H1 (cell line): ENCODE data around the gene UNC119B. TPM values are rescaled to one million over a fixed set of nuclear protein-coding genes. Genes with fewer than 3 reads are reported as not detected.
A peak's percentile ranks its signal among the peaks of the same experiment; 100 is the strongest.
"Not testable (repeated sequence)": the region's sequence is repeated elsewhere in the genome, so short reads cannot be mapped to it uniquely, and the experiment has no call there.

ENCODE experiments used
- CTCF ChIA-PET: fragments of 300-600 bp; sonication (Branson Sonifier 250); formaldehyde crosslinking; loops from one replicate; lab custom pipeline; 2021; ENCODE audit not compliant: partially characterized antibody; lab: Charles Lee
- POLR2A ChIA-PET: fragments of 300-600 bp; sonication (Branson Sonifier 250); formaldehyde crosslinking; loops from one replicate; lab custom pipeline; 2021; ENCODE audit warnings: inconsistent platforms; ENCODE audit not compliant: partially characterized antibody; lab: Charles Lee
- DNase-seq, 2 experiments: peaks; one replicate each; pipeline versions ENCODE4 v3.0.0 to v3.0.0-alpha.2; 2010 to 2022; ENCODE audit warnings: low spot score in 2 of 2, low read depth in 1 of 2, mixed read lengths in 1 of 2
- FAIRE-seq: peaks from 2 replicates; lab custom pipeline; 2011; peaks lifted over from hg19 to GRCh38; lab: Jason Lieb, UNC
- H2AFZ ChIP-seq: 2 replicates; pipeline ENCODE4 v1.8.1; 2012; ENCODE audit warnings: low read length, inconsistent platforms
- H2AK5ac ChIP-seq: 2 replicates; pipeline ENCODE4 v1.6.1; 2013; ENCODE audit warnings: low read depth, low read length
- H2BK120ac ChIP-seq: replicated peaks from 2 replicates; pipeline ENCODE3; 2013; ENCODE audit warnings: low read depth, low read length, inconsistent platforms
- H2BK12ac ChIP-seq: 2 replicates; pipeline ENCODE4 v1.6.1; 2013; ENCODE audit warnings: low read depth, low read length
- H2BK15ac ChIP-seq: 2 replicates; pipeline ENCODE4 v1.6.1; 2013; ENCODE audit warnings: low read length
- H2BK20ac ChIP-seq: 2 replicates; pipeline ENCODE4 v1.6.1; 2013; ENCODE audit warnings: low read length
- H2BK5ac ChIP-seq: 2 replicates; pipeline ENCODE4 v1.6.1; 2013; ENCODE audit warnings: low read depth, low read length
- H3K14ac ChIP-seq: 2 replicates; pipeline ENCODE4 v1.6.1; 2013; ENCODE audit warnings: inconsistent platforms; ENCODE audit not compliant: insufficient read length
- H3K18ac ChIP-seq: 2 replicates; pipeline ENCODE4 v1.6.1; 2013; ENCODE audit warnings: low read length; ENCODE audit errors: extremely low read depth
- H3K23ac ChIP-seq: 2 replicates; pipeline ENCODE4 v1.6.1; 2013; ENCODE audit warnings: inconsistent platforms; ENCODE audit not compliant: insufficient read length
- H3K23me2 ChIP-seq: 2 replicates; pipeline ENCODE4 v1.6.1; 2013; ENCODE audit warnings: low read depth, low read length
- H3K27ac ChIP-seq: 2 replicates; pipeline ENCODE4 v1.6.1; 2011; ENCODE audit warnings: low read depth, low read length, inconsistent platforms
- H3K27me3 ChIP-seq, 4 experiments: replicated peaks in 1 of 4; 1 replicate in 1 of 4; 2 replicates in 3 of 4; pipeline versions ENCODE4 v1.6.1 to v1.8.1; 2011 to 2013; ENCODE audit warnings: low read length in 3 of 4, mild to moderate bottlenecking in 3 of 4, inconsistent platforms in 2 of 4, mixed read lengths in 2 of 4, moderate library complexity in 1 of 4; ENCODE audit not compliant: control insufficient read depth in 3 of 4, insufficient read depth in 3 of 4; ENCODE audit errors: extremely low read depth in 1 of 4
- H3K36me3 ChIP-seq, 4 experiments: 2 replicates each; pipeline versions ENCODE4 v1.6.1 to v1.8.1; 2011 to 2013; ENCODE audit warnings: mild to moderate bottlenecking in 4 of 4, low read length in 3 of 4, moderate library complexity in 2 of 4, control low read depth in 1 of 4, inconsistent platforms in 1 of 4; ENCODE audit not compliant: insufficient read depth in 4 of 4, control insufficient read depth in 2 of 4
- H3K4ac ChIP-seq: replicated peaks from 2 replicates; pipeline ENCODE3; 2013; ENCODE audit warnings: low read length, low read depth, mixed read lengths, inconsistent platforms; ENCODE audit not compliant: insufficient read length
- H3K4me1 ChIP-seq, 4 experiments: replicated peaks in 1 of 4; 1 replicate in 1 of 4; 2 replicates in 3 of 4; pipeline versions ENCODE4 v1.6.1 to v1.8.1; 2011 to 2013; ENCODE audit warnings: low read length in 3 of 4, inconsistent platforms in 2 of 4, mixed read lengths in 1 of 4; ENCODE audit not compliant: insufficient read depth in 4 of 4, control insufficient read depth in 3 of 4
- H3K4me2 ChIP-seq, 2 experiments: 2 replicates each; pipeline versions ENCODE4 v1.6.1 to v1.8.1; 2011 to 2013; ENCODE audit warnings: low read depth in 2 of 2, low read length in 2 of 2, control low read depth in 1 of 2, inconsistent platforms in 1 of 2, mild to moderate bottlenecking in 1 of 2; ENCODE audit not compliant: insufficient read depth in 1 of 2
- H3K4me3 ChIP-seq, 4 experiments: fragments of 200-600, 300-600 bp in 1 of 4; sonication (generic), shearing (Covaris generic), sonication (Bioruptor Twin) in 1 of 4; 2 replicates each; pipeline versions ENCODE4 v1.5.1 to v1.8.1; 2011 to 2016; ENCODE audit warnings: low read length in 4 of 4, low read depth in 3 of 4, control low read depth in 2 of 4, inconsistent platforms in 2 of 4, mild to moderate bottlenecking in 2 of 4, mixed read lengths in 1 of 4, moderate library complexity in 1 of 4; ENCODE audit not compliant: insufficient read depth in 2 of 4; ENCODE audit errors: extremely low read depth in 1 of 4
- H3K56ac ChIP-seq: replicated peaks from 2 replicates; pipeline ENCODE3; 2013; ENCODE audit warnings: low read depth, mild to moderate bottlenecking, mixed read lengths, low read length, inconsistent platforms; ENCODE audit not compliant: insufficient read length
- H3K79me1 ChIP-seq: 2 replicates; pipeline ENCODE4 v1.6.1; 2013; ENCODE audit warnings: low read depth, low read length, control low read depth
- H3K79me2 ChIP-seq, 2 experiments: 2 replicates each; pipeline versions ENCODE4 v1.6.1 to v1.8.1; 2012 to 2013; ENCODE audit warnings: low read length in 2 of 2, mild to moderate bottlenecking in 2 of 2, inconsistent platforms in 1 of 2; ENCODE audit not compliant: insufficient read depth in 2 of 2, control insufficient read depth in 1 of 2
- H3K9ac ChIP-seq, 4 experiments: replicated peaks in 1 of 4; 1 replicate in 1 of 4; 2 replicates in 3 of 4; pipeline versions ENCODE4 v1.6.1 to v1.8.1; 2011 to 2013; ENCODE audit warnings: low read depth in 3 of 4, low read length in 3 of 4, control low read depth in 2 of 4, mild to moderate bottlenecking in 2 of 4, moderate library complexity in 2 of 4, inconsistent platforms in 1 of 4; ENCODE audit errors: extremely low read depth in 1 of 4
- H3K9me3 ChIP-seq, 2 experiments: 2 replicates each; pipeline versions ENCODE4 v1.6.1 to v1.8.1; 2012 to 2013; ENCODE audit warnings: mild to moderate bottlenecking in 2 of 2, moderate library complexity in 2 of 2, control low read depth in 1 of 2, inconsistent platforms in 1 of 2, low read depth in 1 of 2, low read length in 1 of 2, mixed read lengths in 1 of 2; ENCODE audit not compliant: insufficient read depth in 2 of 2
- H4K20me1 ChIP-seq, 2 experiments: replicated peaks in 1 of 2; 2 replicates each; pipeline versions ENCODE3 to v1.8.1; 2011 to 2013; ENCODE audit warnings: inconsistent platforms in 2 of 2, low read length in 2 of 2, mild to moderate bottlenecking in 1 of 2; ENCODE audit not compliant: insufficient read depth in 2 of 2, control insufficient read depth in 1 of 2
- H4K5ac ChIP-seq: 2 replicates; pipeline ENCODE4 v1.6.1; 2013; ENCODE audit warnings: low read length, low read depth, mixed read lengths, inconsistent platforms; ENCODE audit not compliant: insufficient read length
- H4K8ac ChIP-seq: 2 replicates; pipeline ENCODE4 v1.8.0; 2013; ENCODE audit warnings: mild to moderate bottlenecking, moderate library complexity, low read length, inconsistent platforms; ENCODE audit not compliant: insufficient read depth; ENCODE audit errors: extremely low read depth
- H4K91ac ChIP-seq: replicated peaks from 2 replicates; pipeline ENCODE3; 2013; ENCODE audit warnings: low read length, mixed read lengths, inconsistent platforms; ENCODE audit not compliant: insufficient read length
- WGBS, 2 experiments: shearing (Covaris generic) in 1 of 2; methylation state at CpG; one replicate each; pipeline versions ENCODE4 v1.1.6 to v1.1.7; 2013 to 2015; ENCODE audit warnings: low lambda C conversion rate in 2 of 2, mixed read lengths in 2 of 2, inconsistent platforms in 1 of 2, low coverage in 1 of 2, missing lambda C conversion rate in 1 of 2; ENCODE audit not compliant: insufficient replicate concordance in 2 of 2, insufficient coverage in 1 of 2, insufficient read length in 1 of 2; ENCODE audit errors: extremely low coverage in 1 of 2, missing lambda C conversion rate in 1 of 2; 5-methylcytosine and 5-hydroxymethylcytosine counted together
- polyA plus RNA-seq, 7 experiments: library from polyadenylated mRNA; depleted of rRNA in 3 of 7; stranded (reverse) in 5 of 7; unstranded in 2 of 7; fragments of >200 nt in 5 of 7; fragments of 200-250 nt in 2 of 7; gene quantifications; 1 replicate in 5 of 7; 2 replicates in 1 of 7; 4 replicates in 1 of 7; pipeline versions ENCODE4 v1.2.1 to v1.2.3, GENCODE V29; 2011 to 2013; ENCODE audit warnings: missing spikeins in 2 of 7, mixed read lengths in 2 of 7
- total RNA-seq: library from RNA; stranded (reverse); fragmentation: NEBNext Ultra II Directional; extraction: Animal tissue kit (Norgen Biotek cat#: 25700); gene quantifications from 2 replicates; pipeline ENCODE4 v1.2.1, GENCODE V29; 2021

The UNC119B gene
- total and polyA plus RNA-seq, 2 of the 8 experiments (the other 6 are each of a cell fraction or from before 2014, with no cell fraction given) = 40.5 to 50.1 TPM

DNA sequence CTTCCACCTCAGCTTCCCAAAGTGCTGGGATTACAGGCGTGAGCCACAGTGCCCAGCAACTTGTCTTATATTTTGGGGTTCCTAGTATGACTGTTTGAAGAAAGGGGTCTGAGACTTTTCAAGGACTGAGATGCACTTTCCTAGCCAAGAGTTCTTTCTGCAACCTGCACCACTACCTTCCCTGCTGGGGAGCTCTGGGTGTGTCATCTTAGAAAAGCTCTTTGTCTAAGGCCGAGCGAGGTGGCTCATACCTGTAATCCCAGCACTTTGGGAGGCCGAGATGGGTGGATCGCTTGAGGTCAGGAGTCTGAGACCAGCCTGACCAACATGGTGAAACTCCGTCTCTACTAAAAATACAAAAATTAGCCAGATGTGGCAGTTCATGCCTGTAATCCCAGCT lies 40.0 kb upstream of the UNC119B start:
- FAIRE-seq = not testable (repeated sequence)

More for the DNA sequence above, 40.0 kb upstream of the UNC119B start:
- not testable (repeated sequence) for DNase-seq, H3K79me2 ChIP-seq, H4K5ac ChIP-seq, H2AFZ ChIP-seq, H3K79me1 ChIP-seq, H3K36me3 ChIP-seq, H4K20me1 ChIP-seq, H3K14ac ChIP-seq, H3K9ac ChIP-seq, H4K91ac ChIP-seq, H2AK5ac ChIP-seq, H3K23me2 ChIP-seq, H3K23ac ChIP-seq, H3K4ac ChIP-seq, H3K27ac ChIP-seq, H3K56ac ChIP-seq, H4K8ac ChIP-seq, H3K4me3 ChIP-seq, H2BK120ac ChIP-seq, H3K27me3 ChIP-seq, H3K9me3 ChIP-seq, H2BK15ac ChIP-seq
- Histone ChIP-seq H2BK12ac (0 out of 2 replicates have a peak overlapping the region, but pooled peaks have one; percentile 27), H3K18ac (0 out of 2 replicates have a peak overlapping the region, but pooled peaks have one; percentile 32), H3K4me1 (peaks cover 7 to 19% (median 12%) of the 10 kb centered on the region in 4 experiments), H2BK20ac (0 out of 2 replicates have a peak overlapping the region, but pooled peaks have one; percentile 61), H2BK5ac (peak overlapping the region; percentile 24; the same call in 1 of the 2 replicates), H3K4me2 (peak overlapping the region in 1 of 2 experiments; percentile 64; a peak in 1 of 4 replicates)
- POLR2A ChIA-PET = interaction anchor here (1.0 to 1.3 kb wide), 3 partner anchors 13 to 89 kb away, joined by 3 to 4 read pairs (median 4); partner anchors contain the start of gene POP5
- WGBS, 2 experiments = 84% methylated on average over 6 of the region's 6 CpGs; no CpG with 5 or more reads in 1 of the 2 experiments
- CTCF ChIA-PET = interaction anchor here (0.6 to 5.7 kb wide), 9 partner anchors 11 to 80 kb away, joined by 3 to 77 read pairs (median 4); no protein-coding TSS in a partner anchor
